Gastroesophageal sphincter (tissue), 3 donors: ENCODE results near the gene ACTBL2.

Experiments used
- CTCF ChIP-seq, 4 experiments: fragments of 200-600 bp in 2 of 4; fragments of 450-650 bp in 2 of 4; sonication (generic) in 1 of 4; IDR thresholded peaks; one replicate each; pipeline ENCODE4 v1.5.1; 2017 to 2019; ENCODE audit warnings: antibody characterized with exemption in 4 of 4, mild to moderate bottlenecking in 2 of 4, moderate library complexity in 2 of 4
- POLR2AphosphoS5 ChIP-seq: sonication (generic); formaldehyde crosslinking; IDR thresholded peaks from one replicate; pipeline ENCODE4 v1.6.1; 2017; ENCODE audit warnings: antibody characterized with exemption

- TF ChIP-seq CTCF (IDR thresholded peaks at IDR 0.05) (no peak), POLR2AphosphoS5 (no peak)
Measured at GRCh38 chr5:57504357-57504756, 21.7 kb upstream of the ACTBL2 start.
